WI38 (cell line): ENCODE measurements around the gene C9orf153.

Experiments
- H3K4me3 ChIP-seq: 2 replicates; pipeline ENCODE4 v1.5.1; 2011; ENCODE audit warnings: low read depth, mild to moderate bottlenecking, control low read depth, low read length
- TF ChIP-seq, protein P1 (sequence below): IDR thresholded peaks from 2 replicates; pipeline ENCODE4 v1.5.1; 2012; ENCODE audit warnings: low read depth, mild to moderate bottlenecking, control low read depth, low read length

C9orf153 gene

DNA sequence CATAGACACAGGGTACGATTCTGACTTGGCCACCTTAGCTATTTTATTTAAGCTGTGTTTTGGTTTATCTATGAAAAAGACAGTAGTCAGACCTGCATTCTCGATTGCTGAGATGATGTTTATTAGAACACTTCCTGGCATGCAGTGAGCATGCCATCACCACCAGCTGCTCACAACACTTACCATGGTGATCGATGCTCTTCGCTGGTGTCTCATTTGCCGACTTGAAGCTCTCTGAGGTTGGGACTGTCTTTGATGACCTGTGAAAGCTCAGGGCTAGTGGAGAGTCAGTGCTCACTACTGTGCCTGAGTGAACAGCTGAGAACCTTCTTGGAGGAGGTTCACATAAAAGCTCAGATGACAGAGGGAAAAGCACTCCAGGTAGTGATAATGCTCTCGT is 4.4 kb upstream of the C9orf153 start:
- no peak overlapping the region for H3K4me3 ChIP-seq
- TF ChIP-seq, protein P1, sequence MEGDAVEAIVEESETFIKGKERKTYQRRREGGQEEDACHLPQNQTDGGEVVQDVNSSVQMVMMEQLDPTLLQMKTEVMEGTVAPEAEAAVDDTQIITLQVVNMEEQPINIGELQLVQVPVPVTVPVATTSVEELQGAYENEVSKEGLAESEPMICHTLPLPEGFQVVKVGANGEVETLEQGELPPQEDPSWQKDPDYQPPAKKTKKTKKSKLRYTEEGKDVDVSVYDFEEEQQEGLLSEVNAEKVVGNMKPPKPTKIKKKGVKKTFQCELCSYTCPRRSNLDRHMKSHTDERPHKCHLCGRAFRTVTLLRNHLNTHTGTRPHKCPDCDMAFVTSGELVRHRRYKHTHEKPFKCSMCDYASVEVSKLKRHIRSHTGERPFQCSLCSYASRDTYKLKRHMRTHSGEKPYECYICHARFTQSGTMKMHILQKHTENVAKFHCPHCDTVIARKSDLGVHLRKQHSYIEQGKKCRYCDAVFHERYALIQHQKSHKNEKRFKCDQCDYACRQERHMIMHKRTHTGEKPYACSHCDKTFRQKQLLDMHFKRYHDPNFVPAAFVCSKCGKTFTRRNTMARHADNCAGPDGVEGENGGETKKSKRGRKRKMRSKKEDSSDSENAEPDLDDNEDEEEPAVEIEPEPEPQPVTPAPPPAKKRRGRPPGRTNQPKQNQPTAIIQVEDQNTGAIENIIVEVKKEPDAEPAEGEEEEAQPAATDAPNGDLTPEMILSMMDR: no peak

DNA sequence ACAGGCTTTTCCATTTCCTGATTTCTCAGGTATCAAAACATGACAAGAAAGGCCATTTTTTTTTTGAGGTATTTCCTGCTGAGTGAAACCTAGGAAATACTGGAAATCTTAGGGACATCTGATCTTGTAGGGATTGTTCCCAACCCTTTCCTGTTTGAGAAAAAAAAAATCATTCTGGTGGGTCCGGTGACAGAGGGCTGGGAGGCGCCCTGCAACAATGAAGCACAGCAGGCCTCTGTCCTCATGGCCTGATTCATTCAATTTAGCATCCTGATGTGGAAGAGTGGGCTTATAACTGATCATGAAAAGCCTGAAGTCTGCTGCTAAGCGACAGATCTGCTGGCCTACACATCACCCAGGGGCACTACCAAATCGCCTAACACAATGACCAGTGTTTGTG is 3.0 kb upstream of the C9orf153 start:
- no peak overlapping the region for H3K4me3 ChIP-seq
- TF ChIP-seq, protein P1: no peak

DNA sequence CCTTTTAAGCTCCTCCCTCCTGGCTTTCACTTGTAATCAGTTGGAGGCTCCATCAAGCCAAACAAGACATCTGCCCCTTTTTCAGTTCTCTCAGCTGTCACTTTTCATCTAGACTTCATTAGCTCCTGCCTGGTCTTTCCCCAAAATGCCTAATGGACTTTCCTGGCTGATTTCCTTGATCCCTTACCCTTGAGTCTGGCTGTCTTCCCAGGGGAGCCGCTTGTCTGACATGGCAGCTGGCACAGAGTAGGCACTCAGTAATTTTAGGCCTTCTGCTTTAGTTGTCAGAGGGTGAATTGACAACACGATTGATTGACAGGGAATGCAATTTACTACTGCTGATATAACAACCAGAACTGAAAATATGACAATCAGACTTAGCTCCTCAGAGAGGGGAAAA is 2.1 kb downstream of the C9orf153 start:
- TF ChIP-seq, protein P1: no peak
- H3K4me3 ChIP-seq: no peak overlapping the region

DNA sequence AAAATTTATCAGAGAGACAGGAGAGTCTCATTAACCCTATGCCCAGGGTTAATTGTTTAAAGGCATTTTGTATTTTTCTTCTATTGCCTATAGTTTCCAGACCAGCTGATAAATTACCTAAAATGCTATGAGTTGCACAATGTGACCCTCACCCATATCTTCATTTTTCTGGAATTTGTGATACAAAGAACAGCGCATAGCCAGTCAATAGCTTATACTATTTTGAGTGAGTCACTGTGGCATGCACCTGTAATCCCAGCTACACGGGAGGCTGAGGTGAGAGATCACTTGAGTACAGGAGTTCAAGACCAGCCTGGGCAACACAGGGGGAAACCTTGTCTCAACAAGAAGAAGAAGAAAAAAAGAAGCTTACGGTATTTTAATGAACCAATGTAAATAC is 2.8 kb downstream of the C9orf153 start:
- TF ChIP-seq, protein P1: no peak
- no peak overlapping the region for H3K4me3 ChIP-seq

- TF ChIP-seq, protein P1: no peak
- H3K4me3 ChIP-seq: no peak overlapping the region
These were observed 5.9 kb downstream of the C9orf153 start for GRCh38 chr9:86253577-86253976.

- TF ChIP-seq, protein P1: no peak
- H3K4me3 ChIP-seq: no peak overlapping the region
These were observed 6.6 kb downstream of the C9orf153 start for GRCh38 chr9:86252870-86253269.

GRCh38 chr9:86250123-86250522 is 9.3 kb downstream of the C9orf153 start:
- TF ChIP-seq, protein P1: no peak
- H3K4me3 ChIP-seq: no peak overlapping the region
